T-helper 1 cell treated with Interleukin-12 subunit alpha and Interleukin-12 subunit beta and Interleukin-4 antibody, amounts not matched to agents 30 ng/mL and 1 ng/mL, for 36 hours (primary cell): ENCODE measurements around the gene DCUN1D2. TPM values are rescaled to one million over a fixed set of nuclear protein-coding genes. Genes with fewer than 3 reads are reported as not detected.
"Not testable (repeated sequence)": the region's sequence is repeated elsewhere in the genome, so short reads cannot be mapped to it uniquely, and the experiment has no call there.

Experiments
- intact Hi-C: fragments of 100-400 bp; cut with micrococcal nuclease; formaldehyde crosslinking; loops from one replicate; pipeline ENCODE4 v1.15.1; 2024
- total RNA-seq: library from RNA; stranded (reverse); gene quantifications from 2 replicates; pipeline ENCODE4 v1.2.3, GENCODE V29; 2022

The DCUN1D2 gene
- total RNA-seq, 1 donor from 2014 or later, result 28.8 TPM

GRCh38 chr13:113491982-113492381, 1.5 kb upstream of the DCUN1D2 start:
- intact Hi-C loops, result loop anchor here (2.0 to 10.0 kb wide), 5 partner anchors 267 to 907 kb away; partner anchors contain the start of genes ATP11A, PROZ, TMEM255B and TUBGCP3

GRCh38 chr13:113491418-113491883, 940 bp upstream of the DCUN1D2 start:
- intact Hi-C loops, result loop anchor here (2.0 to 10.0 kb wide), 4 partner anchors 337 to 907 kb away; partner anchors contain the start of genes ATP11A, PROZ and TUBGCP3

GRCh38 chr13:113489549-113490495, 689 bp downstream of the DCUN1D2 start:
- intact Hi-C loops, result loop anchor here (1.0 to 10.0 kb wide), 9 partner anchors 94 to 905 kb away; partner anchors contain the start of genes ATP11A, LAMP1, PCID2 and PROZ

- intact Hi-C loops, result no loop called here
Observed at GRCh38 chr13:113489171-113489548, 1.4 kb downstream of the DCUN1D2 start.

GRCh38 chr13:113488283-113488682, 2.2 kb downstream of the DCUN1D2 start:
- intact Hi-C loops, result no loop called here

- intact Hi-C loops, result no loop called here
Observed at GRCh38 chr13:113486698-113487097, 3.8 kb downstream of the DCUN1D2 start.

- intact Hi-C loops, result no loop called here
Observed at GRCh38 chr13:113485545-113485944, 5.0 kb downstream of the DCUN1D2 start.

GRCh38 chr13:113483504-113484293, 6.8 kb downstream of the DCUN1D2 start:
- intact Hi-C loops, result no loop called here

GRCh38 chr13:113483081-113483480, 7.4 kb downstream of the DCUN1D2 start:
- intact Hi-C loops, result no loop called here

GRCh38 chr13:113479179-113479578, 11.3 kb downstream of the DCUN1D2 start:
- intact Hi-C loops, result no loop called here

GRCh38 chr13:113477724-113478123, 12.8 kb downstream of the DCUN1D2 start:
- intact Hi-C loops, result no loop called here

- intact Hi-C loops, result no loop called here
Observed at GRCh38 chr13:113476811-113477210, 13.7 kb downstream of the DCUN1D2 start.

- intact Hi-C loops, result no loop called here
Observed at GRCh38 chr13:113475911-113476310, 14.6 kb downstream of the DCUN1D2 start.

- intact Hi-C loops, result no loop called here
Observed at GRCh38 chr13:113475280-113475679, 15.2 kb downstream of the DCUN1D2 start.

- intact Hi-C loops, result no loop called here
Observed at GRCh38 chr13:113474179-113474578, 16.3 kb downstream of the DCUN1D2 start.

GRCh38 chr13:113472355-113473025, 18.0 kb downstream of the DCUN1D2 start:
- intact Hi-C loops, result no loop called here

GRCh38 chr13:113471844-113472243, 18.7 kb downstream of the DCUN1D2 start:
- intact Hi-C loops, result no loop called here

GRCh38 chr13:113470635-113471163, 19.8 kb downstream of the DCUN1D2 start:
- intact Hi-C loops, result not testable (repeated sequence)

GRCh38 chr13:113470073-113470472, 20.4 kb downstream of the DCUN1D2 start:
- intact Hi-C loops, result no loop called here

GRCh38 chr13:113469582-113469981, 20.9 kb downstream of the DCUN1D2 start:
- intact Hi-C loops, result no loop called here
